DOHH2 (cell line): ENCODE results near the gene CNBP.
"Not testable (repeated sequence)": the region's sequence is repeated elsewhere in the genome, so short reads cannot be mapped to it uniquely, and the experiment has no call there.

ENCODE experiments used
- H3F3A ChIP-seq: fragments of 200-600 bp; sonication (generic), shearing (Covaris generic); 2 replicates; pipeline ENCODE4 v1.6.0; 2016; ENCODE audit warnings: antibody characterized with exemption, mild to moderate bottlenecking; ENCODE audit not compliant: control insufficient read depth, insufficient read depth
- H3K27ac ChIP-seq: fragments of 200-600 bp; sonication (generic); 2 replicates; pipeline ENCODE4 v1.5.1; 2014; ENCODE audit warnings: low read depth, mild to moderate bottlenecking, low read length, moderate library complexity
- H3K27me3 ChIP-seq: fragments of 200-600 bp; sonication (generic); 2 replicates; pipeline ENCODE4 v1.6.1; 2014; ENCODE audit warnings: mild to moderate bottlenecking, low read length, mixed read lengths; ENCODE audit not compliant: control insufficient read depth
- H3K36me3 ChIP-seq: fragments of 200-600 bp; sonication (generic); 2 replicates; pipeline ENCODE4 v1.6.1; 2014; ENCODE audit warnings: mild to moderate bottlenecking, low read length, moderate library complexity, mixed read lengths; ENCODE audit not compliant: control insufficient read depth
- H3K4me1 ChIP-seq: fragments of 200-600 bp; sonication (generic); 2 replicates; pipeline ENCODE4 v1.6.1; 2014; ENCODE audit warnings: mild to moderate bottlenecking, low read length, mixed read lengths; ENCODE audit not compliant: control insufficient read depth
- H3K4me2 ChIP-seq: fragments of 200-600 bp; sonication (generic); 2 replicates; pipeline ENCODE4 v1.6.0; 2014; ENCODE audit warnings: mild to moderate bottlenecking, low read length, moderate library complexity
- H3K4me3 ChIP-seq: fragments of 200-600 bp; sonication (generic); 2 replicates; pipeline ENCODE4 v1.5.1; 2014; ENCODE audit warnings: mild to moderate bottlenecking, low read length, mixed read lengths
- H3K79me2 ChIP-seq: fragments of 200-600 bp; sonication (generic); 2 replicates; pipeline ENCODE4 v1.6.1; 2014; ENCODE audit warnings: mild to moderate bottlenecking, low read length, mixed read lengths; ENCODE audit not compliant: control insufficient read depth
- H3K9me2 ChIP-seq: fragments of 200-600 bp; sonication (generic); replicated peaks from 2 replicates; pipeline ENCODE4 v1.6.1; 2014; ENCODE audit warnings: mild to moderate bottlenecking, low read length, mixed read lengths; ENCODE audit not compliant: control insufficient read depth
- H3K9me3 ChIP-seq: fragments of 200-600 bp; sonication (generic); 2 replicates; pipeline ENCODE4 v1.6.1; 2014; ENCODE audit warnings: antibody characterized with exemption, low read length, mixed read lengths; ENCODE audit not compliant: control insufficient read depth, insufficient read depth
- H4K20me1 ChIP-seq: fragments of 200-600 bp; sonication (generic); 2 replicates; pipeline ENCODE4 v1.6.0; 2014; ENCODE audit warnings: low read depth, mild to moderate bottlenecking, antibody characterized with exemption, low read length, moderate library complexity; ENCODE audit not compliant: control insufficient read depth, insufficient read depth
- EZH2phosphoT487 ChIP-seq: fragments of 200-600 bp; sonication (generic); IDR thresholded peaks from 2 replicates; pipeline ENCODE4 v1.6.1; 2017; ENCODE audit warnings: borderline replicate concordance, mild to moderate bottlenecking, antibody characterized with exemption, low read length, moderate library complexity, mixed read lengths
- TF ChIP-seq, protein P1 (sequence below): fragments of 200-600 bp; sonication (generic); IDR thresholded peaks from one replicate; pipeline ENCODE4 v1.5.1; 2014; ENCODE audit warnings: antibody characterized with exemption, mild to moderate bottlenecking, low read depth, low read length; ENCODE audit not compliant: poor library complexity, severe bottlenecking

Gene CNBP

GRCh38 chr3:129160891-129161859, 22.5 kb downstream of the CNBP start, which contains the start of gene ISY1:
ISY1 (minus strand) TSS chr3:129161063; CDS start chr3:129160975, 88 bp downstream.
- Histone ChIP-seq H3K27ac (peak within 1 kb of the TSS; percentile 92), H3K79me2 (peaks cover 26% of the 10 kb centered on the region)

DNA sequence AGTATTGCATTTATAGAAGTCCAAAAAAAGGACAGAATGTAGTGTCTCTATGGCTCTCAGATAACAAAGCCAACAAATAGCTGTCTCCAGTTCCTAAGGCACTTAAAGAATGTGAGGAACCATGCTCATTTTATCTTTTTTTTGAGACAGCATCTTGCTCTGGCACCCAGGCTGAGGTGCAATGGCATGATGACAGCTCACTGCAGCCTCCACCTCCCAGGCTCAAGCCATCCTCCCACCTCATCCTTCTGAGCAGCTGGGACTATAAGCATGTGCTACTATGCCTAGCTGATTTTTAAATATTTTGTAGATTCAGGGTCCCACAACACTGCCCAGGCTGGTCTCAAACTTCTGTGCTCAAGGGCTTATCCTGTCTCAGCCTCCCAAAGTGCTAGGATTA, 38.9 kb downstream of the CNBP start:
- Histone ChIP-seq H3K27ac (no peak overlapping the region), H3K79me2 (no peaks in the 10 kb centered on the region), H3K4me1 (no peaks in the 10 kb centered on the region), H3K27me3 (no peaks in the 10 kb centered on the region), H3K36me3 (peaks cover 48% of the 10 kb centered on the region), H3K4me2 (no peak overlapping the region), H3K9me2 (no peaks in the 10 kb centered on the region), H4K20me1 (no peaks in the 10 kb centered on the region), H3K9me3 (no peaks in the 10 kb centered on the region), H3F3A (no peaks in the 10 kb centered on the region), H3K4me3 (no peak overlapping the region)
- no peak for TF ChIP-seq EZH2phosphoT487
- TF ChIP-seq, protein P1, sequence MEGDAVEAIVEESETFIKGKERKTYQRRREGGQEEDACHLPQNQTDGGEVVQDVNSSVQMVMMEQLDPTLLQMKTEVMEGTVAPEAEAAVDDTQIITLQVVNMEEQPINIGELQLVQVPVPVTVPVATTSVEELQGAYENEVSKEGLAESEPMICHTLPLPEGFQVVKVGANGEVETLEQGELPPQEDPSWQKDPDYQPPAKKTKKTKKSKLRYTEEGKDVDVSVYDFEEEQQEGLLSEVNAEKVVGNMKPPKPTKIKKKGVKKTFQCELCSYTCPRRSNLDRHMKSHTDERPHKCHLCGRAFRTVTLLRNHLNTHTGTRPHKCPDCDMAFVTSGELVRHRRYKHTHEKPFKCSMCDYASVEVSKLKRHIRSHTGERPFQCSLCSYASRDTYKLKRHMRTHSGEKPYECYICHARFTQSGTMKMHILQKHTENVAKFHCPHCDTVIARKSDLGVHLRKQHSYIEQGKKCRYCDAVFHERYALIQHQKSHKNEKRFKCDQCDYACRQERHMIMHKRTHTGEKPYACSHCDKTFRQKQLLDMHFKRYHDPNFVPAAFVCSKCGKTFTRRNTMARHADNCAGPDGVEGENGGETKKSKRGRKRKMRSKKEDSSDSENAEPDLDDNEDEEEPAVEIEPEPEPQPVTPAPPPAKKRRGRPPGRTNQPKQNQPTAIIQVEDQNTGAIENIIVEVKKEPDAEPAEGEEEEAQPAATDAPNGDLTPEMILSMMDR, result no peak

More at GRCh38 chr3:129160891-129161859, 22.5 kb downstream of the CNBP start, which contains the start of gene ISY1:
- peak within 1 kb of the TSS; percentile 86 for H3K4me2 ChIP-seq
- H3F3A ChIP-seq, result peaks cover 33% of the 10 kb centered on the region
- peaks cover 42% of the 10 kb centered on the region for H3K36me3 ChIP-seq
- H3K4me3 ChIP-seq, result peak within 1 kb of the TSS; percentile 73
- TF ChIP-seq EZH2phosphoT487, result no peak
- TF ChIP-seq, protein P1, result peak; percentile 92
- H3K4me1 ChIP-seq, result peaks cover 29% of the 10 kb centered on the region
- H3K9me3 ChIP-seq, result no peaks in the 10 kb centered on the region
- H3K27me3 ChIP-seq, result no peaks in the 10 kb centered on the region
- no peaks in the 10 kb centered on the region for H4K20me1 ChIP-seq
- H3K9me2 ChIP-seq, result no peaks in the 10 kb centered on the region

DNA sequence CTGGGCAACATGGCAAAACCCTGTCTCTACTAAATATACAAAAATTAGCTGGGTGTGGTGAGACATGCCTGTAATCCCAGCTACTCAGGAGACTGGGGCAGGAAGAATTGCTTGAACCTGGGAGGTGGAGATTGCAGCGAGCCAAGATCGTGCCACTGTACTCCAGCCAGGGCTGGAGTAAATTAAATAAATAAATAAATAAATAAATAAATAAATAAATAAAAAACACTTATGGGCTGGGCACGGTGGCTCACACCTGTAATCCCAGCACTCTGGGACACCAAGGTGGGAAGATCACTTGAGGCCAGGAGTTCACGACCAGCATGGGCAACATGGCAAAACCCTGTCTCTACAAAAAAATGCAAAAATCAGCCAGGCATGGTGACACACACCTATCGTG, 42.7 kb downstream of the CNBP start:
- not testable (repeated sequence) for H3K4me2 ChIP-seq, H4K20me1 ChIP-seq, H3K9me2 ChIP-seq, H3K4me3 ChIP-seq, H3K27me3 ChIP-seq, H3K4me1 ChIP-seq, H3F3A ChIP-seq, H3K79me2 ChIP-seq, H3K27ac ChIP-seq, H3K9me3 ChIP-seq
- H3K36me3 ChIP-seq, result peaks cover 45% of the 10 kb centered on the region

GRCh38 chr3:129139911-129140310, 43.8 kb downstream of the CNBP start:
- Histone ChIP-seq H3K9me2 (no peaks in the 10 kb centered on the region), H3F3A (no peaks in the 10 kb centered on the region), H3K79me2 (no peaks in the 10 kb centered on the region), H3K4me3 (no peak overlapping the region), H3K36me3 (peaks cover 35% of the 10 kb centered on the region), H3K27me3 (no peaks in the 10 kb centered on the region), H3K4me1 (no peaks in the 10 kb centered on the region), H3K4me2 (no peak overlapping the region), H3K9me3 (no peaks in the 10 kb centered on the region), H3K27ac (no peak overlapping the region), H4K20me1 (no peaks in the 10 kb centered on the region)
- TF ChIP-seq, protein P1, result no peak
- no peak for TF ChIP-seq EZH2phosphoT487

GRCh38 chr3:129136275-129136674, 47.4 kb downstream of the CNBP start:
- H3K4me2 ChIP-seq, H3K9me2 ChIP-seq, H3F3A ChIP-seq, H3K4me1 ChIP-seq, H3K4me3 ChIP-seq, H4K20me1 ChIP-seq, H3K27me3 ChIP-seq, H3K79me2 ChIP-seq, H3K27ac ChIP-seq, H3K9me3 ChIP-seq: not testable (repeated sequence)
- peaks cover 53% of the 10 kb centered on the region for H3K36me3 ChIP-seq
